DMS79 (cell line): ENCODE data around the gene ZNF385B.
"Not testable (repeated sequence)": the region's sequence is repeated elsewhere in the genome, so short reads cannot be mapped to it uniquely, and the experiment has no call there.

Experiments
- DNase-seq: peaks from one replicate; lab custom pipeline; 2025; lab: John Stamatoyannopoulos, UW

Gene ZNF385B

DNA sequence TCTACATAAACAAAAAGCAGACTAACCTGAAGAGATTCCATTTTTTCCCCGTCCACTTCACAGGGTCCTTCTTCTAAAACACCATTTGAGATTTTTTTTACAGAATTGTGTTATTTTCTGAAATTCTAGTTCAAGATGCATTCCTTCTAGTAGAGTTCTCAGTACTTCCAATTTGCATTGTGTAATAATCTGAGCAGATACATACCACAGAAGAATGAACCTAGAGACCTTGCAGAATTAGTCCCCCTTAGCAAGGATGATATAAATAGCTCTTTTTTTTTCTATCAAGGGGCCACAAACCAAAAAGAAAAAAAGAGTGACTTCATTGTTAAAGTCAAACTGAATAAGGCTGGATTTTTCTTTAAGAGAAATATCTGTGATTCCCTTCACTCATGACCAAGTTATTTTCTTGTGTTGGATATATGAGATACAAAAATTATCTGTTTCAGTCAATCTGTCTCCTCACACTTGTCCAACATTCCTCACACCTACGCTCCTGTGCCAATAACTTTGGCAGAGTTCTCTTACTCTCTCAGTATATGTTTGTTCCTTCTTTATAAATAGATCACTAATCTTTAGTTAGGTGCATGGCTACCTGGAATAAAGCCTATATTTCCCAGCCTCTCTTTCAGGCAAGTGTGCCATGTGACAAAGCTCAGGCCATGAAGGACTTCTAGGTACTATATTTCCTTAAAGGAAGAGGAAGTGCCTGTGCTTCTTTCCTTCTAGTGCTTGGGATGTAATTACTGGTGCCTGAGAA is 183.5 kb downstream of the ZNF385B start:
- DNase-seq, result no peak

DNA sequence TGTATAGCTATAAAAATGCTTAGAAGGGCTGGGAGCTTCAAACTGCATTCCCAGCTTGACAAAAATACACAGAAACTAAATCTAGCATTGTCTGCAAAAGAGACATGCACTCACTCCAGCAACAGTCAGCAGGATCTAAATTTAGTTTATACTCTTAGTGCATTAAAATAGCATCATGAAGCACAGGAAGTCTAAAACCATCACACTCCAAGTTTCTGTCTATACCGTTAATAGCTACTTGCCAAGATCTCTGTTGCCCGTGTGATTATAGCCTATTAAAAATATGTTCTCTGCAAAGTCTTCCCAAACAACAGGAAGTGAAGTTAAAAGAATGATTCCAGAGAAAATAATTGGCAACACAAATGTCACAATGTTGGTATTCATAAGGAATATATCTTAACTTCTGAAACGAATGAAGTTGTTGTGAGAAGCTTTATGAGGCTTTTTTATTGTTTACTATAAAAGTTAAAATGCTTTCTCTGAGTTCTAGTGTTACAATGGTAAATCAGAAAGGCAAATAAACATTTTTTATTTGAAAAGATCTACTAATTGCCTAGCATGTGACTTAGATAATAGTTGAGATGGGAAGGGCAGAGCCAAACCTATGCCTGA is 184.2 kb downstream of the ZNF385B start:
- DNase-seq, result no peak

- no peak for DNase-seq
Observed at GRCh38 chr2:179675435-179675834, 186.0 kb downstream of the ZNF385B start.

GRCh38 chr2:179671043-179671981 is 190.1 kb downstream of the ZNF385B start:
- no peak for DNase-seq

DNA sequence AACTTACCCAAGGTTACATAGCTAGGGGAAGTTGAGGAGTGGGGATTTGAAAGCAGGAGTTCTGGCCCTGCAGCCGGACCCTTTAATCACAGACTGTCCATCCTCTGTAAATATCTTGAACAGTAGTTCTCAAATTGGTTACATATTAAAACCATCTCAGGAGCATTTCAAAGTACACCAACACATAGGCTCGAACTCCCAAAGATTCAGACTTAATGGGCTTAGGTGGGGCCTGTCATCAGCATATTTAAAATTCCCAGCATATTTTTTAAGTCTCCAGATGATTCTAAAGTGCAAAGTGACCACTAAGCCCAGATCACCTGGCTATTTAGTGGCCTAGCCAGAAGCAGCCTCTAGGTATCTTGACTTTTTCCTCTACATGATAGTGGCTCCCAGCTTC is 192.2 kb downstream of the ZNF385B start:
- no peak for DNase-seq

DNA sequence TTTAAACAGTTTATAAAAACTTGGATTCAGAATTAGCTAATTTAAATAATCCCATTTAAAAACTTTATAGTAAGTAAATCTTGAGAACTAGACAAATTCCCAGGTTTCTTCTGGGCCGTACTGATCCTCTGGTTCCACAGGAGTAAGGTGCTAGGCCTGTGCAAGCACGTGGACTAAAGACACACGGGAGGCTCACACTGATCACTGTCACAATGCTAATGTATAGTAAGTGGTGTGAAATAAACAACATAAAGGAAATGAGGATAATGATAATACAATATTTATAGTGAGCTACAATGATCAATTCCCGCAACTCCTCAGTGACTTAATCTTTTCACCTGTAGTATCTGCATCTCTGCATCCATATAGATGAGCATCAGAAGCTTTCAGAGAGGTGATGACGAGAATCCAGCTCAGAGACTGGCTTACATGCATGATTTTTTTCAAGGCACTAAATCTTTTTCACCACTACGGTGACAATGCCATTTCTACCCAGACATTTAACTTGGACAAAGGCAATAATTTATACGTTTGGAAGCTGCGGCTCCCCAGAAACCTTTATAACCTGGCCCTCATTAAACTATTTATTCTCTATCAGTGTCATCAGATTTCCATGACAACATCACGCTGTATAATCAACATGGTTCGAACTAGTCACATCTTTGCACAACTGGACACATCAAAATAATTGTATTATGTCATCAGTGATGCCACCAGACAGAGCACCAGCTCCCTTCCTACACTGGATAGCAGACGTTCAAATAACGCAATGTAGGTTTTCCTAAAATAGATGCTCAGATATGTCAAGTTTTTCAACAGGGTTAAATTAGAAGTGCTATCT is 196.2 kb downstream of the ZNF385B start:
- DNase-seq, result no peak

DNA sequence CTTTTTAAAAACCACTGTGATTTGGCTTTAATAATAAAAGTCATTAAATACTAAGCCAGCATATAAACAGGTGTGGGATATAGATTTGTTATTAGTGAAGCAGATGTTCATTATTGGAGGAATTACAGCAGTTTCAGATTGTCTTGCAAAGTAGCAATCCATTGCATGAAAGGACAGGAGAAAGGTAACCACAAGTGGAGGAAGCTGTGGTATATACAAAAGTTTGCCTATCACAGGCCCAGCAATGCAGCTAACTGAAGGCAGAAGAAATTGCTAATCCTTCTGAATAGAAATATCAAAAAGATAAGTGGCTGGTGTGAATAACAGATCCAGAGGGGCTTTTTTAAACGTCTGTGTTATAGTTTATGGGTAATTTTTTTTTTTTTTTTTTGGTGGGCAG is 199.4 kb downstream of the ZNF385B start:
- DNase-seq, result no peak

DNA sequence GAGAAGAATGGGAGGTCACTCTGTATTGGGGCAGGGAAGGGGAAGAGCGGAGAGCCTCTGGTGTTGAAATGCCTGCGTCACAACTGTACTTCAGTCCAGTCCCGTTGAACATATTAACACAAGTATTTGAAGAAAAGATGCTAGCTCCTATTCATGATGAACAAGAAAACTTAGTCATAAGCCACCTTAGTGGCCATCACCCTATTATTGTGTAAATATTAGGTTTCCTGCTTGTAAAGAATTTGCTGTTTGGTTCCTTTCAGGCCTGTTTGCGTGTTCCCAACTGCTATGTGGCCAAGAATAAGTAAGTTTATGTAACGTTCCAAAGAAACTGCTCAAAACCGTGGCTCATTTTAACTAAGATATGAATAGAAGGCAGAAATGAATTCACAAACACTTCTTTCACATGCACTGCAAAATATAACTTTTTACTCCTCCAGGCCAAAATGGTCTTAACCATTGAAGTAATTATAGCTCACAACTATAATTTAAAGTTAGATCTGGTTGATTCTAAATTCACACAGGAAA is 204.3 kb downstream of the ZNF385B start:
- no peak for DNase-seq

GRCh38 chr2:179655627-179656026 is 205.8 kb downstream of the ZNF385B start:
- no peak for DNase-seq

DNA sequence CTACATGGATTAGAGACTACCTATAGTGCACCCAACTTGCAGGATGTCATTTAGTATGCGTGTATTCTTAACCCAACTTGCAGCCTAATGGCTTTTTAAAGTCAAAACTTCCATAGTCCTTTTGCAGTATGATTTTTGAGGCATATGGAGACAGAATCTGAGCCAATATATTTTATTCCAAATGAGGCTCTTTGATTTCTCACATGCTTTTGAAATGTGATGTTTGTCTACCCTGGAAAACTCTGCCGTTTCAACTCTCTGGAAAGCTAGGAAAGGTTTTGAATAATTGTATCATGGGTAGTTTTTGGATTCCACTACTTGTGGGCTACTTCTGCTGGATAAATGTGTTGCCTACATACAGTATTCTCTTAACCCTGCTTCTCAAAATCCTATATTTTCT is 206.6 kb downstream of the ZNF385B start:
- DNase-seq, result no peak

DNA sequence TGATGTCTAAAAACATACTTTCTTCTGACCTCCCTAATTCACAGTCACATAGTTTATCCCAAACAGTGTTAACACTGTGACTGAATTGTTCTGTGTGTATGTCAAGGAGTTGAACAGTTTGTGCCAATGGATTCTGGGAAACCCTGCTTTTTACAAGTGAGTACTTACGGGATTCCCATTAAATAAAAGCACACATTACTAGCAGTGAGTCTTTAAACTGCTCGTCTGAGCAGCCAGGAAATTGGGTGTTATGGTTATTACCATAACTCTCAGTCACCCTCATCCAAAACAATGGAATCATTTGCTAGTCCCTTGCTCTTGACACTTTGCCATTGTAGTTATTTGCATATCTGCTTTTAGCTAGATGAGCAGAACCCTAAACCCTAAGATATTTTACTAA is 209.1 kb downstream of the ZNF385B start:
- no peak for DNase-seq

DNA sequence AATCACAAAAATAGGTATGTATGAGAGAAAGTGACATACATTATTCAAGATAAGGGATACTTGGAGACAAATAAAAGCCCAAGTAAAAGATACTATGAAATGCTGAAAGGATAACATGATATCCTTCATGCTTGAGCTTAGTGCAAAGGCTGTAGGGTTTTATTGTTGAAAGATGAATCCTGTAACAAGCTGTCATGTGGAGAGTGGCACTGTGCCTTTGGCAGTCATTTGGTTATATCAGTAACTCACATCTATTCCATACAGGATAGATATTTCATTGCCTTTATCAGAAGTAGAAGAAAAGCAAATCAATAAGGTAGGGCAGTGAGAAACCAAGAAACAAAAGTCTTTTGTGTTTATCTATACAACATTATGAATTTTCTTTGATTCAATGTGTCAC is 211.0 kb downstream of the ZNF385B start:
- no peak for DNase-seq

- no peak for DNase-seq
Observed at GRCh38 chr2:179646862-179647587, 214.4 kb downstream of the ZNF385B start.

DNA sequence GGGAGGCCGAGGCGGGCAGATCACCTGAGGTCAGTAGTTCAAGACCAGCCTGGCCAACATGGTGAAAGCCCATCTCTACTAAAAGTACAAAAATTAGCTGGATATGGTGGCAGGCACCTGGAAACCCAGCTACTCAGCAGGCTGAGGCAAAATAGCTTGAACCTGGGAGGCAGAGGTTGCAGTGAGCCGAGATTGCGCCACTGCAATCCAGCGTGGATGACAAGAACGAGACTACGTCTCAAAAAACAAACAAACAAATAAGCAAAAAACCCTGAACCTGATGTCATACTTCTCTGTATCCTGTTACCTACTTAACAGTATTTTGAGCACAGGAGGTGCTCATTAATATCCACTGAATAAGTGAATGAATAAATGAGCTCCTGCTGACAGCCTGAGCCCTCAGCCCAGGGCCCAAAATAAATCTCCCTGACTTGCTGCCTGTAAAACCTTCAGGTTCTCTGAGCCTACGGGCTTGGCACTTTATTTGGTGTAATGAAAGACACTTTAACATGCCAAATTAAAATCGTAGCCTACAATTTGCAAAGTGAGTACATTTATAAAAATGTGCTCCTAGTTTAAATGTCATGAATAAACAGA is 215.1 kb downstream of the ZNF385B start:
- DNase-seq, result no peak

DNA sequence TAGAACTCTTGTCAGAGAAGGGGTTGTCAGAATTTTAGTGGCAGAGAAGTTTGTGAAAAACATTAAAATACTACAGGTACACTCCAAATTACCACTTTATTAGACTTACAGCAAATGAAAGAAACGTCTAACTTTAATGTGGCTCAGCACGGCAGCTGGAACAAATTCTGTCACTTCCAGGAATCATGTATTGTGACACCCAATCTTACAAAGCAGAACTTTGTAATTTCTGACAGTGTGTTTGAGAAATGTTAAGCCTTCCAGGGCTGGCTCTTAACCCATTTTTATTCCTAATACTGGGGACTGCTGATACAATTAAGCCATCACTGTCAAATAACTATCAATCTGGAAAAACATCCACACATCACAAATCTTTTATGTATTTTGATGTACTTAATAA is 216.4 kb downstream of the ZNF385B start:
- no peak for DNase-seq

GRCh38 chr2:179642462-179642861 is 218.9 kb downstream of the ZNF385B start:
- DNase-seq, result no peak

GRCh38 chr2:179636995-179637394 is 224.4 kb downstream of the ZNF385B start:
- no peak for DNase-seq

DNA sequence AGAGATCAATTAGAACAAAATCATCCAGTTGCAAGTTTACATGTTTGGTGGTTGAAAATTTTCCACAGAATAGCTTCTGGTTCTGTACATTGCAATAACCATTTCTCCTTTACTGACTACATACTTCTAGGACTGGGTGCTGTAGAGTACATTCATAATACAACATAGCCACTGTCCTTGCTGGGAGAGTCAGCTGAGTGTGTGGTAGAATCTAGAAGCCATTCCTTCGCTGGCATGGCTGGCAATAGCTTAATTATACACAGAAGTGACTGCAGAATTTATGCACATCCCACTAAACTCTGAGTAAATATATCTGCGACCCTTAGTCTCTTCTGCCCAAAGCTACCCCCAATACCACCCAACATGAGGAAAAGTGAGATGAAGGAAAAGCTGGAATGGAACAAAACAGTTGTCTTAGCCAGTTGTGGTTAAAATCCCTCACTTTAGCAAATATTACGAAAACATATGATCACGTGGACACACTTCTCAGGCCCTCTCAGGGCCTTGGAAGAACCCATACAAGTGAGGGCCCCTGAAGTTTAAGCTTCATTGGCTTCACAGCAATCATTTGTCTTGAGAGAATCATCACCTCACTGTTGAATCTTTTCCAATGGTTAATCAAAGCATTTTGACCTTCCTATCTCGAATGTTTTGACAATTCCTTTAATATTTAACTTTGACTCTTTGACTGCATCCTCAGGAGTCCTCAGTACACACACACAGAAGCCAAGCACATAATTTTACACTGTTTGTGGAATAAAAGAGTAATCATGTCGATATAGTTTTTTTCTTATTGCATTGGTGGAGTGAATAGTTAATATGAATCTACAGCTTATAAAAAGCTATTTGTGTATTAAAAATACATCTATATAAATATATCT is 225.1 kb downstream of the ZNF385B start:
- DNase-seq, result no peak

DNA sequence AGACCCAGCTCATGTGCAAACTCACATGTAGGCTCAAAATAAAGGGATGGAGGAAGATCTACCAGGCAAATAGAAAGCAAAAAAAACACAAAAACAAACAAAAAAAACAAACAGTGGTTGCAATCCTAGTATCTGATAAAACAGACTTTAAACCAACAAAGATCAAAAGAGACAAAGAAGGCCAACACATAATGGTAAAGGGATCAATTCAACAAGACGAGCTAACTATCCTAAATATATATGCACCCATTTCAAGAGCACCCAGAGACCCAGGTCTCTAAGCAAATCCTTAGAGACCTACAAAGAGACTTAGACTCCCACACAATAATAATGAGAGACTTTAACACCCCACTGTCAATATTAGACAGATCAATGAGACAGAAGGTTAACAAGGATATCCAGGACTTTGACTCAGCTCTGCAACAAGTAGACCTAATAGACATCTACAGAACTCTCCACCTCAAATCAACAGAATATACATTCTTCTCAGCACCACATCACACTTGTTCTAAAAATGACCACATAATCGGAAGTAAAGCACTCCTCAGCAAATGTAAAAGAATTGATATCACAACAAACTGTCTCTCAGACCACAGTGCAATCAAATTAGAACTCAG is 229.5 kb downstream of the ZNF385B start:
- not testable (repeated sequence) for DNase-seq
